ENCODE measurements around the gene WWC2.
A peak's percentile ranks its signal among the peaks of the same experiment; 100 is the strongest.
"Not testable (repeated sequence)": the region's sequence is repeated elsewhere in the genome, so short reads cannot be mapped to it uniquely, and the experiment has no call there.

Gene WWC2

DNA sequence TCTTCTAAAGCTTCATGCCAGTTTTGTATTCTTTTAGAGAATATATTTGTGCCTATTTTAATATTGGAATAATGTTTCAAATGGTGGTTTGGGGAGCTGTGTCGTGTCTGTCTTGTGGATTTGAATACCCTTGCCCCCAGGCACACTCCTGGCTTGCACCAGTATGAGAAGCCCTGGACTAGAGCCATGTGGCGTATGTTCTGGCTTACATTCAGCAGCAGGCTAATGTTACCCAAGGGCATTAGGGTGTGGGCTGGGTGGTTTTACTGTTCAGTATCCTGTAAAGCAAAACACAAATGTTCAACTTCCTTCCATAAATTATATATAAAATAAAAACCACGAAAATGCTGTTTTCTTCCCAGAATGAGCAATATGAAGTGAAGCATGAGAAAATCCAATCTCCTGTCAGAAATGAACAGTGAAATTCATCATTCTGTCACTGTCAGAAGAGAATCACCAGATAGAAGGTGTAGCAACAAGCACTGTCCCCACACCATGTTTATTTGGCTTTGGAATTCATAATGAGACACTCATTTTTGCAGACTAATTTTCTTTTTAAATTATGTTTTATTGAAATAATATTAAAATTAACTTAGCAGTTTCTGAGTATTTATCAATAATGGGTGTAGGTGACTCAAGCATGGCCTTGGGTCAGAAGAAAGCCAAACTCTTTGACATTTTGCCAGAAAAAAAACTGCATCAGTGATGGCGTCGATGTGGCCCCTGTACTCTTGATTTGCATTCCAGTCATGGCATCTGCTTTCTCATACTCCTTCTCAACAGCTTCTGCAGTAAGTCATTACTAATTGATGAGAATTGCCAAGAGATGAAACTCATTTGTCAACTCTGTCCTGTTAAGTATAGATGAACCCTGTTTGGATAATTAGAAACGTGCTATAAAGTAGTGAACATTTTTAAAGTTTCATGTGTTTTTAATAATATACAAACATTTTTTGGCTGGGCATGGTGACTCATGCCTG, 43.8 kb downstream of the WWC2 start:
- DNase-seq, result peak; percentile 88

DNA sequence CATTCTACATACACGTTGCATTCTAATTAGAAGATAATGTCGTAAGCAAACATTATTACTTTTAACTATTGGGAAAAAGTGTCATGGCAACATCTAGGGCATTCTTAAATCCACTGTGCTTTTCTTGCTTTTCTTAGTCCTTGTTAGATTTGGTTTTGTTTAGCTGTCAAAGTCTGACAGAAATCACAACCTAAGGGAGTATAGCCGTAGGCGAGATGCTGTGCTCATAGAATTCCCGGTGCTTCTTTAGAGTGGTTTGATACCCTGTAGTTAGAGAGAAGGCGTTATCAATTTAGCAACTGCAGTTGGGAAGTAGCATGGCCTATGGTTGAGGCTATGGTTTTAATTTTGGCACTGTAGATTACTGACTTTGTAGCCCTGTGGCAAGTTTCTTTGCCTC, 45.7 kb downstream of the WWC2 start:
- no peak for DNase-seq

DNA sequence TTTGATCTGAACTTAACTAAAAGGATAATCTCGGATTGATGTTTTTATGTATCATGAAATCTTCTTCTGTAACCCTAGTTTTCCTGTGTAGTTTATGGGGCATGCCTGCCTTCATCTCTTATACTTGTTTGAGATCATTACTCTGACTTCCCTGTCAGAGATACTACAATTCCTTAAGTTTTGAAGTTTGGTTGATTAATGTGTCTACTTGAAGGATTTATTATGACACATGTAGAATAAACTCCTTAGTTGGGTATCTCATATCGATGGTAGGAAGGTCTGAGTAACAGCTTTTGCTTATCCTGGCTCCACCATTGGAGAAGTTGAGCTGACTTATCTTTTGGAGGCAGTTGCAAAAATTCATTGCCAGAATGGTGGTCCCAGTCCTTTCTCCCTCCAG, 46.7 kb downstream of the WWC2 start:
- DNase-seq, result no peak

DNA sequence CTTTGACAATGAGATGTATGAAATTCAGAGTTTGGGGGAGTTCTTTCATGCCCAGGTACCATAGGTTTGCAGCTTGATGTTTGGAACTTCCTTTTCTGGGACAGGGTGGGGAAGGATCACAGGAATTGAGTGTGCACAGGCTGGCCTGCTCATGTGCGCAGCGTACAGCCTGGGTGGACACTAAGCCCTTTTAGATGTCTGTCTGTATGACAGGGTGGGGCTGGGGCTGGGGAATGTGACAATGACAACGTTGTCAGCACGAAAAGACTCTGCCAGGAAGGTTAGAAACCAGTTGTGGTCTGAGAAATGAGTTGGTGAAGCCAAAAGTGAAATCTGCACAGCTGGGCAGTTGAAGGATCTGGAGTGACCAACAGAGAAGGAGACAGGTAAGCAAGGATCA, 47.4 kb downstream of the WWC2 start:
- no peak for DNase-seq

DNA sequence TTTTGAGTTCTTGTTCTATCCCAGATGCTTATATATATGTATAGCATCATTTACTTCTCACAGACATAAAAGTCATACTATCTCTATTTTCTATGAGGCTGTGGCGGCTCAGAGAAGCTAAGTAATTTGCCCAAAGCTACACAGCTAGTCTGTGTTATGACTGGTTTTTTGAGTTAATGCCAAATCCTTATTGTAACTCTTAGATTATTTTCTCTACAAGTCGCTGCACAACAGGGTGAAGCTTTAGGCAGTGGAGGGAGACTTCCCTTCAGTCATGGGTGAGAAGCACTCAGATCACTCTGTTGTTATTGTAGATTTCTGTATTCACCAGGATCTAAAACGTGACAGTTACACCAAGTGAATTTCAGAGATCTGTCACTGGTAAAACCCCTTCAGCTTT, 48.1 kb downstream of the WWC2 start:
- no peak for DNase-seq

DNA sequence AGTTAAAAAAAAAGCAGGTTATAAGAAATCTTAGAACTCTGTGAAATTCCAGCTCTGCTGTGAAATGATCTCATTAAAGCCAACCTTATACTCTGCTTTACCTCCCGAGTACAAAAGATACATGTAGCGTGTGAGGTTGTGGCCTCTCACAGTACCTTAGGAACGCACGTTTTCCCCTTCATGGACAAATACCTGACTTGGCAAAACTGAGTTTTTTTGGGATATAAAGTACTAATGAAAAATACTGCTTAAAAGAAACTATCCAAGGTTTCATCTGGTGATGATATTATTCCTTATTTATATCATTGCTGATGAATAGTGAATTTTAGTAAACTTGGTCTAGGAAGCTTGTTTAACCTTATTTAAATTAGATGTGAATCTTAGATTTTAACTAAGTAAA, 48.9 kb downstream of the WWC2 start:
- DNase-seq, result no peak

DNA sequence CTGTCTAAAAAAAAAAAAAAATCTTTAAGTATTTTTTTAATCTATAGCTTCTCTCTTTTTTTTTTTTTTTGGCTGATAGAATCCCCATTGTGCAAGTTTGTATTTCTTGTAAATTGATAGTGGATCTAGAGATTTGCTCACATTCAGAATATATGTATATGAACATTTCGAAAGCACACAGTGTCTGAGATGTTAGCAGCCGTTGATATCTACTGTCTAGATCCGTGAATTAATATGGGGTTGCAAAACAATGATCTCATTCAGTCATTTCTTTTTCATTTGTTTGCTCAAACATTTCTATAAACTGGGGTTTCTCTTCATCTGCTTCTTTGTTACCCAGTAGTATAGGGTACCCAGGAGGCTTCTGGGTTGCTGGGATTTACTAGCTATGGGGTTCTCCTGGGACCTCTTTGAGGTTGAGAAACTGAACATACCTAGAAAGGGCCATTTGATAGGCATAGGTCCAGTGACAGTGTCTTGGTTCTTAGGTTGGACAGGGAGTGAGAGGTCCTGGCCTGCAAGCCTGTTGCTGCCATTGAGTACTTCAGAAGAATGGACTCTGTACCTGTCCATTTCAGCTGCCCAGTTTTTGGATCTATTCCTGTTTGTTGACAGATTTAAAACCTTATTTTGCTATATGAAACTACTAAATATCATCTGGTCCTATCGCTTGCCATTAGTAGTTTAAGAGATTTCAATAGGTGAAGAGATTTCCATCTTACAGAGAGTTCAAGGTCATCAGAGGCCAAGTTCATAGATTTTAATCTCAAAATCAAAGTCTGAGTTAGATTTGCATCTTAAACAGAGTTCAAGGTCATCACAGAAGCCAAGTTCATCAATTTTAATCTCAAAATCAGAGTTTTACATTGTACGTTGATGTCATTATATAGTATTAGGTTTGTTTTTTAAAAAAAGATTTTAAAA, 50.8 kb downstream of the WWC2 start:
- no peak for DNase-seq

DNA sequence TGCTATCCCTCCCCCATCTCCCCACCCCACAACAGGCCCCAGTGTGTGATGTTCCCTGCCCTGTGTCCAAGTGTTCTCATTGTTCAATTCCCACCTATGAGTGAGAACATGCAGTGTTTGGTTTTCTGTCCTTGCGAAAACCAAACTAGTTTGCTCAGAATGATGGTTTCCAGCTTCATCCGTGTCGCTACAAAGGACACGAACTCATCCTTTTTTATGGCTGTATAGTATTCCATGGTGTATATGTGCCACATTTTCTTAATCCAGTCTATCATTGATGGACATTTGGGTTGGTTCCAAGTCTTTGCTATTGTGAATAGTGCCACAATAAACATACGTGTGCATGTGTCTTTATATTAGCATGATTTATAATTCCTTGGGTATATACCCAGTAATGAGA, 51.6 kb downstream of the WWC2 start:
- not testable (repeated sequence) for DNase-seq

DNA sequence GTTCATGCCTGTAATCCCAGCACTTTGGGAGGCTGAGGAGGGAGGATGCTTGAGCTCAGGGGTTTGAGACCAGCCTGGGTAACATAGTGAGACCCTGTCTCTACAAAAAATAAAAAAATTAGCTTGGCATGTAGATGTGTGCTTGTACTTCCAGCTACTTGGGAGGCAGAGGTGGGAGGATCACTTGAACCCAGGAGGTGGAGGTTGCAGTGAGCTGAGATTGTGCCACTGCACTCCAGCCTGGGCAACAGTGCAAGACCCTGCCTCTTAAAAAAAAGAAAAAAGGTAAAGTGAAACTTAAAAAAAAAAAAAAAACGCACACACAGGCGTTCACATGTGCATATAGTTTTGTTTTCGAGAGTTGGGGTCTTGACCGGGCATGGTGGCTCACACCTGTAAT, 53.2 kb downstream of the WWC2 start:
- DNase-seq, result not testable (repeated sequence)

DNA sequence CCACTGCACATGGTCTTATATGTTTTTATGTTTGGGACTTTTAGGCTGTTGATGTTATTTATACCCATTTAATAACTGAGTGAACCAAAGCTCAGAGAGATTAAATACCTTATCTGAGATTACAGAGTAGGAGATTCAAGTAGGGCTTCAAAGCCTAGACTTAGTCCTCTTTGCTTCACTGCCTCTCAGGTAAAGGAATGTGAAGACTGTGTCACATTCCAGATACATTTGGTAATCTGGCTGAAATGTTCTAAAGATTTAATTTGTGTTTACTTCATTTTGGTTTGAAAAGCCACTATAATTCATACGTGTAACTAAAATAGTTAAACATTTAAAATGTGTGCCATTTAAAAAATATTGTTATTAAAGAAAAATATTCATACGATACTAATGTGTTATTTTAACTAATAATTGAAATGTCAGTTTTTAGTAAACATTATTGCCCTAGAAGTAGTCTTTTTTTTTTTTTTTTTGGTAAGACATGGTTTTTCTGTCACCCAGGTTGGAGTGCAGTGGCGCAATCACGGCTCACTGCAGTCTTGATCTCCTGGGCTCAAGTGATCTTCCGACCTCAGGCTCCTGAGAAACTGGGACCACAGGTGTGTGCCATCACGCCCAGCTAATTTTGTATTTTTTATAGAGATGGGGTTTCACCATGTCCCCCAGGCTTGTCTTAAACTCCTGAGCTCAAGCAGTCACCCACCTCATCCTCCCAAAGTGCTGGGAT, 54.3 kb downstream of the WWC2 start:
- no peak for DNase-seq

DNA sequence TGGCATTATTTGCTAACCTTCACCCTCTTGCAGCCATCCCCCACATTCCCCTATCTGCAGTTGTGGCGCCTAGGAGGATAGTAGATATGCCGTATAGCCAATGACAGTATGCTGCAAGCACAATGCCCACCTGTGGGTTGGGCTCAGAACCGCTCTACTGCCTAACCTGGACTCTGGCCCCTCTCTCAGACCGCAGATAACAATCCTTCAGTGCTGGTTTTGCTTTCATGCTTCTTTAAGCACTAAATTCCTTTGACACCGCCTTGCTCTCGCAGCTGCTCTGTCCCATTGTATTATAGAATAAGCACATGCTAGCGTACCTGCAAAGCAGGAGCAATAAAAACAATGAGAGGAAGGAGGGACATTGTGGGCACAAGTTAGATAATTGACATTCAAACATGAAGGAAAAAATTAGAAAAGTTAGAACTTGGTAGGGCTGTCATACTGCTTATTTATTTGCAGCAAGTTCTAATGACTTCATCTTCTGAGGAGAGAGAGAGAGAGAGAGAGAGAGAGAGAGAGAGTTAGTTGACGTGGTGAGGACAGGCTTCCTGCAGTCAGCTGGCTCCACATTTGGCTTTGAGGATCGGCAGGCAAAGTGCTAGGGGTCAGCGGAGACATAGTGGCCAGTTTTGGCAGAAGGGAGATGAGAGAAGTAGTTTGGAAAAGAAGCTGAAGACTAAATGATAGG, 55.8 kb downstream of the WWC2 start:
- DNase-seq, result no peak

DNA sequence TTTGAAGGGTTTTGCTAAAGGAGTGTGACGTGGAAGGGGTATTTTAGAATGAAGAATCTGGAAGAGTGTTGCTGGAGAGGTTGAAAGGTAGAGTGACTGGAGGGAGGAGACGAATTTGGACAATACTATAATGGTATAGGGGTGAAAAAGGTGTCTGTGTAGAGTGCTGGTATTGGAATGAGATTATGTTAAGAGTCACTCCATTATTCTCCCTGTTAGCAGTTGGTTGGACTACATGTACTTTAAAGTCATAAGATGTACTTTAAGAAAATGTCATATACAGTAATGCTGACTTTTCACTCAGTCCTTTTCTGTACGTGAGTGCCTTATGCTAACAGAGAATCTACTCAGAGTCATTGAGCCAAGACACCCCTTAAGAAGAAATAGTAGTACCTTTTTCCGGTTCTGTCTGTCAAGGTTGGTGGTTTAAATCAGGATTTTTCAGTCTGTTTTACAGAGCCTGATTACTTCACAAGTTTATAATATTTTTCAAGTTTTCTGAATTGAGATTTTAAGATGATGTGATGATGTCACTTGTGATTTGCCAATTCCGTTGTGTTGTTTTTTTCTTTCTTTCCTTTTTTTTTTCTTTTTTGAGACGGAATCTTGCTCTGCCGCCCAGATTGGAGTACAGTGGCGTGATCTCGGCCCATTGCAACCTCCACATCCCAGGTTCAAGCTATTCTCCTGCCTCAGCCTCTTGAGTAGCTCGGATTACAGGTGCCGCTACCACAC, 56.6 kb downstream of the WWC2 start:
- DNase-seq, result no peak

DNA sequence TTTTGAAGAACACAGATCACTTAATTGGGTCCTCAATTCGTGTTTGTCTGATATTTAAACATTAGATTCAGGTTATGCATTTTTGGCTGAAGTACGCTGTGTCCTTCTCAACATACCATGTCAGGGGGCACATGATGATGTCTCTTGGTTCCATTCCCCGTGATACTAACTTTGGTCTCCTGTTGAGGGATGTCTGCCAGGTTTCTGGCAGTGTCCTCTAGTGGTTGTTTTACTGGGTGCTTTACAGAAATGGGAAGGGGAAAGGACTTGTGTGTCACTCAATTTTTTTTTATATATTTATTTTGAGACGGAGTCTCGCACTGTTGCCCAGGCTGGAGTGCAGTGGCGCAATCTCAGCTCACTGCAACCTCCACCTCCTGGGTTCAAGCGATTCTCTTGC, 58.2 kb downstream of the WWC2 start:
- DNase-seq, result no peak

DNA sequence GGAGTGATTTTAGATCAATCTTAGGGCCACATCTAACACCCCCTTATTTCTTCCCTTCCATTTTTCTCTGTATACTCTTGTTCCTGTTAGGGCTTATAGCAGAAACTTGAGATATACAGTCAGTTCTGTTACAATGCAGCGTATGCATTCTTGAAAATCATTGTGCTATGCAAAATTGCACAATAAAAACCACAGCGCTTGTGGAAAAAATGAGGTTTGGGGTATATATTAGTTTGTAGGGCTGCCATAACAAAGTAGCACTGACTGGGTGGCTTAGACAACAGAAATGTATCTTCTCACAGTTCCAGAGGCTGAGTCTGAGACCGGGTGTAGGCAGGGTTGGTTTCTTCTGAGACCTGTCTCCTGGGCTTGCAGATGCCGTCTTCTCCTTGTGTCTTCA, 59.0 kb downstream of the WWC2 start:
- DNase-seq, result peak; percentile 45

DNA sequence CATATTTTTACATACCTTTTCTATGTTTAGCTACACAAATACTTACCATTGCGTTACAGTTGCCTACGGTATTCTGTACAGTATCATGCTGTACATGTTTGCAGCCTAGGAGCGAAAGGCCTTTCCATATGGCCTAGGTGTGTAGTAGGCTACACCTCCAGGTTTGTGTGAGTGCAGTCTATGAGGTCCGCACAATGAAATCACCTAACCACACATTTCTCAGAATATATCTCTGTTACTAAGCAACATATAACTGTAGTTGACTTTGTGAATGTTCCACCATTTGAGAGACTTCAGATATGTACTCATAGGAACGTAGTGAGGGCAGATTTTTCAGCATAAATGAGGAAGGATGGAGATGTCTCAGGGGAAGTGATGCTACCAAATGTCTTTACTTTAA, 62.6 kb downstream of the WWC2 start:
- no peak for DNase-seq

DNA sequence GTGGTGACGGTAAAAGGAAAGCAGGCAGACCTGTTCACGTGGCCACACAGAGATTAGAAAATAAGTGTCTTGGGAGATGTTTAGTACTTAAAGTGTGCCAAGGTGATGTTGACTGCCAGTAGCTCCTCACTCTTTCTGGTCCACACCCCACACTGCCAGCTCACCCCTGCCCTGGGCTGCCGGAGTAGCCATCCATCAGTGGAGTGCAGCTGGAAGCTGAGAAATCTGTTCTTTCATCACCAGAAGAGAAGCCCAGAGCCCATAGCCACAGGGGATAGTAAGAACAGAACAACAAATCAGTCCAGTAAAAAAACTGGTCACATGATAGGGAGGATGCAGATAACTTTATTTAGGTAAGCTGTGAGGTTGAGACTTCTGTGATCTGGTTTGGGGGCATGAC, 64.1 kb downstream of the WWC2 start:
- no peak for DNase-seq

DNA sequence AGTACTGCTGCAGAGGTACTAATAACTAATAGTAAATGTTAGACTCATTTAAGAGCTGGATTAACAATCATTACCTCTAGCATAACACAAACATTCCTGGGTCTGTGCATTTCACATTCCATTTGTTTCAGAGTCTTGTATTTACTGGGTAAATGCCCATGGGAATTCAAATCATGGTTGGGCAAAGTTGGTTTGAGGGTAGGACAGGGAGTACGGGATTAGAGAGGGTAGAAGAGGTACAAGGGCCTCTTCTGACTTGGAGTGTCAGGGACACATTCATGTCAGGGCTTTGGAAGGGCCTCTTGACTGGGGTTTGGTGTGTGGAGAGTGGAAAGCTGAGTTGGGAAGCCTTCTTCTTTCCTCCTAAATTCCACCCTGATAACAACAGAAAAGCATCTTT, 65.9 kb downstream of the WWC2 start:
- peak; percentile 43 for DNase-seq

DNA sequence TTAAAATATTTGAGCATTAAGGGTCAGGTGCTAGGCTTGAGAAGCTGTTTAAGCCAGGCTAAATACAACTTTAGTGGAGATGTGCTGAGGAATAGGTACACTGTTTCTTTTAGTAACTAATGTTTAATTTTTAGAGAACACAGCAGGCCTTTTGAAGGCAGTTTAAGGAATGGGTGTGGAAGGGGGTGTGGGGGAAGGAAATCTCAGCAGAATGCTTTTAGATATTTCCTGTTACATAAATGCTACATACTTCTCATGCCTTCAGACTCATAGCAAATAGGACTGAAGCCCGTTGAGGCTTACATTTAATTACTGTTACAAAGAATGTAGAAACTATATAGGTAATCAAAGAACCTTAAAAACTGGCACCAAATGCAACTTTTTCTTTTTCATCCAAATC, 66.3 kb downstream of the WWC2 start:
- DNase-seq, result peak; percentile 54

DNA sequence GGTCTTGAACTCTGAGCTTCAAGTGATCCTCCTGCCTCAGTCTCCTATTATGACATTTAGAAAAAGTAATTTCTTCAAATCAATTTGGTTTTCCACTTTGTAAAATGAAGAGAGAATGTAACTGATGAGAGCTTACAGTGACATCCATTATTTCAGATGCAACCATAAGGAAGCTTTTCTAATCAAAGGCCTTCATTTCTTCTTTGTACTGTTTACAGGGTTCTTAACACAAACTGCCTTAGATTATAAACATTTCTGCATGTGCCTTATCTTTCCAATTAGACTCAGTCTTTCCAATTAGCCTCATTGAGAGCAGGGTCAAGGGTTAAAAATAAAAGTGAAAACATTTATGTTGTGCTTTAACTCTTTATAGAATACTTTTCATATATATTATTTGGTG, 71.8 kb downstream of the WWC2 start:
- DNase-seq, result no peak

DNA sequence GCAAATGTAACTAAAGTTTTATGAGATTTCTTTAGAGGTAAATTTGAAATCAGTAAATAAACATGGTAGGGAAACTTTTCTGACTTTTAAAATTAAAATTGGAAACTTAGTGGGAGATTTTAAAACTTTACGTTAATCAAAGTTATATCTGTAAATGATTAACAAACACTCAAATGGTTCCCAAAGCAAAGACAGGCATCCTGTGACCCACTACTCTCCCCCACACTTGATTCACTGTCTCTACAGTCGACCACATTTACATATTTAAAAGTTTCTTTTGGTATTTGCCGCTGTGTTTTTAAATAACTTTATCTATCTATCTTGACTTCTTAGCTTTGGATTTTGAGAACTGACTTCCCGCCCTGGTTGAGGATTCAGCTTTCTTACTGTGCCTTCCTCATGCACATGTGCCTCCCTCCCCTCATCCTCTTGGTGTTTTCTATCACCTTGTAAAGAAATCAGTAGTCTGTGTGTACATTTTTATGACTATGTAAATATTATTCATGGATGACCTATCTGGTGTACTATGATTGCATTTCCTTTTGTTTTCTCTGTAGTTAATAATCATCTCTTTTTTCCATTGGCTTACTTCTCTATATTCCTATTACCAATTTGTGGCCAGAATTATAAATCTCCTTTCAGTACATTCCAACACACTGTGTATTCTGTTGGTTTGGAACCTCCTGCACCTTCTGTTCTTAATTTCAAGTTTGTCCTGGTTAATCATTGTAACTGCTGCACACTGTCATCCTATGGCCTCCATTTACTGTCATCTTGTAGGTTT, 72.6 kb downstream of the WWC2 start:
- DNase-seq, result peak; percentile 34

DNA sequence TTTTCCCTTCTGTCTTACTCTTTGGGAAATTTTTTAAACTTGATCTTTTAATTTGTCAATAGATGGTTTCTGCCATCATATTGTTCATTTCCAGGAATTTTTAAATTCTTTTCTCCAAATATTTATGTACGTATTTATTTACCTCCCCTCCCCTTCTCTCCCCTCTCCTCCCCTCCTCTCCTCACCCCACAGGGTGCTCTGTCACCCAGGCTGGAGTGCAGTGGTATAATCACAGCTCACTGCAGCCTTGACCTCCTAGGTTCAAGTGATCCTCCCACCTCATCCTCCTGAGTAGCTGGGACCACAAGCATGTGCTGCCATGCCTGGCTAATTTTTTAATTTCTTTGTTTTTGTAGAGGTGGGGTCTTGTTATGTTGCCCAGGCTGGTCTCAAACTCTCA, 73.8 kb downstream of the WWC2 start:
- no peak for DNase-seq

Data from EL (cell line).